ENCODE data around the gene ZBBX. TPM values are rescaled to one million over a fixed set of nuclear protein-coding genes. Genes with fewer than 3 reads are reported as not detected.

ZBBX gene
- total RNA-seq, 1 donor from 2014 or later = not detected

GRCh38 chr3:167209011-167209410, 171.1 kb downstream of the ZBBX start:
- H3K36me3 Mint-ChIP-seq (ENCODE audit: unreplicated experiment) = no peaks in the 10 kb centered on the region
- no peak overlapping the region for H3K27ac Mint-ChIP-seq (ENCODE audit: unreplicated experiment)
- TF ChIP-seq CTCF (IDR thresholded peaks at IDR 0.05) = no peak
- H3K9me3 Mint-ChIP-seq (ENCODE audit: unreplicated experiment) = peaks cover 19% of the 10 kb centered on the region
- DNase-seq (ENCODE audit: extremely low spot score, unreplicated experiment) = no peak
- H3K4me1 Mint-ChIP-seq (ENCODE audit: unreplicated experiment) = no peaks in the 10 kb centered on the region
- peaks cover 2% of the 10 kb centered on the region for H3K27me3 Mint-ChIP-seq (ENCODE audit: unreplicated experiment)
- H3K4me3 Mint-ChIP-seq (ENCODE audit: unreplicated experiment) = no peak overlapping the region

GRCh38 chr3:167203062-167203461, 177.0 kb downstream of the ZBBX start:
- H3K9me3 Mint-ChIP-seq (ENCODE audit: unreplicated experiment) = peaks cover 8% of the 10 kb centered on the region

GRCh38 chr3:167198949-167199600, 181.0 kb downstream of the ZBBX start:
- H3K9me3 Mint-ChIP-seq (ENCODE audit: unreplicated experiment) = peaks cover 3% of the 10 kb centered on the region
- no peaks in the 10 kb centered on the region for H3K36me3 Mint-ChIP-seq (ENCODE audit: unreplicated experiment)
- H3K4me1 Mint-ChIP-seq (ENCODE audit: unreplicated experiment) = no peaks in the 10 kb centered on the region
- H3K27ac Mint-ChIP-seq (ENCODE audit: unreplicated experiment) = no peak overlapping the region
- no peak overlapping the region for H3K4me3 Mint-ChIP-seq (ENCODE audit: unreplicated experiment)
- no peaks in the 10 kb centered on the region for H3K27me3 Mint-ChIP-seq (ENCODE audit: unreplicated experiment)
- no peak for TF ChIP-seq CTCF (IDR thresholded peaks at IDR 0.05)
- DNase-seq (ENCODE audit: extremely low spot score, unreplicated experiment) = no peak

More at GRCh38 chr3:167203062-167203461, 177.0 kb downstream of the ZBBX start:
- Mint-ChIP-seq H3K36me3 (ENCODE audit: unreplicated experiment) (no peaks in the 10 kb centered on the region), H3K27me3 (ENCODE audit: unreplicated experiment) (peaks cover 2% of the 10 kb centered on the region), H3K4me1 (ENCODE audit: unreplicated experiment) (no peaks in the 10 kb centered on the region), H3K4me3 (ENCODE audit: unreplicated experiment) (no peak overlapping the region), H3K27ac (ENCODE audit: unreplicated experiment) (no peak overlapping the region)
- no peak for DNase-seq (ENCODE audit: extremely low spot score, unreplicated experiment)
- no peak for TF ChIP-seq CTCF (IDR thresholded peaks at IDR 0.05)

Other genes starting within 250 kb of the ZBBX start
- gene SERPINI2, start 93.7 kb upstream of the ZBBX start, total RNA-seq = not detected in 2 replicates

Measured in osteocyte (in vitro differentiated cells).